ENCODE measurements around the gene KRT37. TPM values are rescaled to one million over a fixed set of nuclear protein-coding genes. Genes with fewer than 3 reads are reported as not detected.

The KRT37 gene
- 0.03 and 0.07 TPM in 2 replicates for polyA plus RNA-seq (2013)

GRCh38 chr17:41424111-41424635, at the start of gene KRT37:
TSS of gene KRT37 (minus strand) at chr17:41424585. CDS start at chr17:41424523, 62 bp downstream.
- no peak within 1 kb of the TSS for H2BK120ac ChIP-seq (ENCODE audit: insufficient read depth, low read length, poor library complexity)

DNA sequence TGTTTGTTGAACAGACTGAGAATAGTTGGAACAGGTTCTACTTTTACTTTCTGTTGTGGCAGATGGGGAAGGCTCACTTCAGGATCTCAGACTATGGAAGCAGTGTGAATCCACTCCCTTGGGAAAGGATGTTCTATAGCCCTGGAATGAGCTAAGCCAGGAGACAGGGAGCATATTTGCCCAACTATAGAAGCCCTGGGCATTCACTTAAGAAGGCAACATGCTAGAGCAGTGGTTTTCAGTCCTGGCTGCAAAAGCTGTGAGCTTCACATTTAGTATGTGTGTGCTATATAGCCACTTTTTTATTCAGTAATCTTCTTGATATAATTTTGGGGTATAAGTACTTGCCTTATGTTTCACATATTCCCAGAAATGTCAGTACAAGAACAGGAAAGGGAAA, 44.0 kb upstream of the KRT37 start:
- no peaks in the 10 kb centered on the region for H3K36me3 ChIP-seq (ENCODE audit: control insufficient read depth in 1 of 2, insufficient read depth in 2 of 2, low read length in 2 of 2)
- H3K23ac ChIP-seq (ENCODE audit: low read length) = no peak overlapping the region
- no peak overlapping the region for H4K91ac ChIP-seq (ENCODE audit: low read depth, low read length)
- H3K9me3 ChIP-seq (ENCODE audit: insufficient read depth, low read depth, low read length) = peaks cover 5% of the 10 kb centered on the region
- no peak overlapping the region for H3K14ac ChIP-seq (ENCODE audit: low read length)
- H3K4ac ChIP-seq (ENCODE audit: low read depth, low read length) = no peak overlapping the region
- no peak overlapping the region for H2AFZ ChIP-seq (ENCODE audit: insufficient read depth, low read length, poor library complexity)
- H4K12ac ChIP-seq (ENCODE audit: low read depth, low read length) = no peak overlapping the region
- H4K8ac ChIP-seq (ENCODE audit: low read depth, low read length) = no peak overlapping the region
- H3K18ac ChIP-seq (ENCODE audit: low read length) = no peak overlapping the region
- DNase-seq = no peak
- no peak overlapping the region for H2BK5ac ChIP-seq (ENCODE audit: low read depth, low read length, poor library complexity)
- H3K27ac ChIP-seq (ENCODE audit: low read depth, low read length) = no peak overlapping the region
- H2AK5ac ChIP-seq (ENCODE audit: low read length) = no peak overlapping the region
- no peak overlapping the region for H3K4me3 ChIP-seq (ENCODE audit: low read depth, low read length)
- H3K4me1 ChIP-seq (ENCODE audit: control insufficient read depth in 1 of 2, insufficient read depth in 2 of 2, low read length in 2 of 2) = no peaks in the 10 kb centered on the region
- no peak overlapping the region for H3K9ac ChIP-seq (ENCODE audit: low read length)
- no peaks in the 10 kb centered on the region for H3K79me1 ChIP-seq (ENCODE audit: low read length)
- no peaks in the 10 kb centered on the region for H3K79me2 ChIP-seq (ENCODE audit: control insufficient read depth, insufficient read depth, low read length, poor library complexity)
- no peak overlapping the region for H3K4me2 ChIP-seq (ENCODE audit: low read length)
- H3K27me3 ChIP-seq (ENCODE audit: insufficient read depth, low read length) = no peaks in the 10 kb centered on the region
- no peak overlapping the region for H2BK120ac ChIP-seq (ENCODE audit: insufficient read depth, low read length, poor library complexity)
- no peak overlapping the region for H2BK12ac ChIP-seq (ENCODE audit: low read length)

More at GRCh38 chr17:41424111-41424635, at the start of gene KRT37:
- Histone ChIP-seq H3K79me1 (ENCODE audit: low read length) (peaks cover 3% of the 10 kb centered on the region), H3K36me3 (ENCODE audit: control insufficient read depth in 1 of 2, insufficient read depth in 2 of 2, low read length in 2 of 2) (no peaks in the 10 kb centered on the region), H3K4ac (ENCODE audit: low read depth, low read length) (no peak within 1 kb of the TSS), H3K9ac (ENCODE audit: low read length) (no peak within 1 kb of the TSS), H4K12ac (ENCODE audit: low read depth, low read length) (no peak within 1 kb of the TSS), H2AK5ac (ENCODE audit: low read length) (no peak within 1 kb of the TSS), H2BK12ac (ENCODE audit: low read length) (no peak within 1 kb of the TSS), H2AFZ (ENCODE audit: insufficient read depth, low read length, poor library complexity) (no peak within 1 kb of the TSS), H3K9me3 (ENCODE audit: insufficient read depth, low read depth, low read length) (no peaks in the 10 kb centered on the region), H3K23ac (ENCODE audit: low read length) (no peak within 1 kb of the TSS), H4K8ac (ENCODE audit: low read depth, low read length) (no peak within 1 kb of the TSS), H3K27me3 (ENCODE audit: insufficient read depth, low read length) (no peaks in the 10 kb centered on the region), H3K27ac (ENCODE audit: low read depth, low read length) (no peak within 1 kb of the TSS), H3K4me3 (ENCODE audit: low read depth, low read length) (no peak within 1 kb of the TSS), H3K79me2 (ENCODE audit: control insufficient read depth, insufficient read depth, low read length, poor library complexity) (no peaks in the 10 kb centered on the region), H4K91ac (ENCODE audit: low read depth, low read length) (no peak within 1 kb of the TSS), H3K18ac (ENCODE audit: low read length) (no peak within 1 kb of the TSS), H2BK5ac (ENCODE audit: low read depth, low read length, poor library complexity) (no peak within 1 kb of the TSS), H3K4me2 (ENCODE audit: low read length) (no peak within 1 kb of the TSS), H3K4me1 (ENCODE audit: control insufficient read depth in 1 of 2, insufficient read depth in 2 of 2, low read length in 2 of 2) (peaks cover 11 to 13% of the 10 kb centered on the region in 2 experiments), H3K14ac (ENCODE audit: low read length) (no peak within 1 kb of the TSS)
- WGBS (ENCODE audit: extremely low coverage, insufficient coverage, insufficient read length) = no CpG with 5 or more reads among the region's 13 CpGs
- no peak for DNase-seq

DNA sequence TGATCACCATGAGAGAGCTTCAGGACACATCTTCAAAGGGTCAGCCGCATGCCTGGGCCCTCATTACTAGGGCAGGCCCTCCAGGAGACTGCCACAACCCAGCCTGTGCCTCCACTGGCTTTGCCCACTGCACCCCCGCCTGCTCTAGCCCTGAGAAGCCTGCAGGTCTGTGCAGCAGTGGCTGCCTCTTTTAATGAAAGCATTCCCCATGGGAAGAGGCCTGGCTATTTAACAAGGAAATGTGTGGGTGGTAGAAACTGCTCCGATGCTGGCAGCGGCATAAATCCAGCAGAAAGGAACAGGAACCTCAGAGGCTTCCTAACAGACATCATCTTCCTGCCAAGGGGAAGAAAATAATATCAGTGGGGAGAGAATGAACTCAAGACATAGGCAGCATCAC, 43.2 kb upstream of the KRT37 start:
- WGBS (ENCODE audit: extremely low coverage, insufficient coverage, insufficient read length) = no CpG with 5 or more reads among the region's 4 CpGs
- Histone ChIP-seq H3K79me2 (ENCODE audit: control insufficient read depth, insufficient read depth, low read length, poor library complexity) (no peaks in the 10 kb centered on the region), H3K14ac (ENCODE audit: low read length) (no peak overlapping the region), H2AFZ (ENCODE audit: insufficient read depth, low read length, poor library complexity) (no peak overlapping the region), H4K91ac (ENCODE audit: low read depth, low read length) (no peak overlapping the region), H3K27ac (ENCODE audit: low read depth, low read length) (no peak overlapping the region), H2BK12ac (ENCODE audit: low read length) (no peak overlapping the region), H2AK5ac (ENCODE audit: low read length) (no peak overlapping the region), H3K79me1 (ENCODE audit: low read length) (no peaks in the 10 kb centered on the region), H3K23ac (ENCODE audit: low read length) (no peak overlapping the region), H3K36me3 (ENCODE audit: control insufficient read depth in 1 of 2, insufficient read depth in 2 of 2, low read length in 2 of 2) (no peaks in the 10 kb centered on the region), H3K27me3 (ENCODE audit: insufficient read depth, low read length) (no peaks in the 10 kb centered on the region), H2BK5ac (ENCODE audit: low read depth, low read length, poor library complexity) (no peak overlapping the region), H3K4me2 (ENCODE audit: low read length) (no peak overlapping the region), H3K4me3 (ENCODE audit: low read depth, low read length) (no peak overlapping the region), H3K4ac (ENCODE audit: low read depth, low read length) (no peak overlapping the region), H3K4me1 (ENCODE audit: control insufficient read depth in 1 of 2, insufficient read depth in 2 of 2, low read length in 2 of 2) (no peaks in the 10 kb centered on the region), H3K18ac (ENCODE audit: low read length) (no peak overlapping the region), H3K9ac (ENCODE audit: low read length) (no peak overlapping the region), H2BK120ac (ENCODE audit: insufficient read depth, low read length, poor library complexity) (no peak overlapping the region), H4K8ac (ENCODE audit: low read depth, low read length) (no peak overlapping the region), H4K12ac (ENCODE audit: low read depth, low read length) (no peak overlapping the region), H3K9me3 (ENCODE audit: insufficient read depth, low read depth, low read length) (peaks cover 5% of the 10 kb centered on the region)
- no peak for DNase-seq

DNA sequence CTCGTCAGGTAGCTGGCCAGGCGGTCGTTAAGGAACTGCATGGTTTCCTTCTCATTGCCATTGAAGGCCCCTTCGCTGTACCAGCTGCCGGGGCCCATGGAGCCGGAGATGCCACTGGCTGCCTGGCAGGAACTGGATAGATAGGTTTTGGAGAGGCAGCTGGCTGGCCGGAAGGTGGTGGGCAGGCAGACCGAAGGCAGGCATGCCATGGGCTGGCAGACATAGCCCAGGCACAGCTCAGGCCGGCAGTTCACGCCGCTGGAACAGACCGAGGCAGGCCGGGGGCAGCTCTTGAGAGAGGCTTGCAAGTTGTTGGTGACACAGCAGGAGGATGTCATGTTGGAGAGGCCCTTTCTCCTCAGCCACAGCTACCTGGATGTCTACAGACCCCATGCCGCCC, 42.6 kb upstream of the KRT37 start, which contains the start of gene KRT32:
KRT32 (minus strand) TSS at position 399 of the 400 bp plus-strand sequence; CDS start at position 338, 61 bp downstream.
- Histone ChIP-seq H3K23ac (ENCODE audit: low read length) (no peak within 1 kb of the TSS), H4K12ac (ENCODE audit: low read depth, low read length) (no peak within 1 kb of the TSS), H3K4me2 (ENCODE audit: low read length) (no peak within 1 kb of the TSS), H4K8ac (ENCODE audit: low read depth, low read length) (no peak within 1 kb of the TSS), H3K4me1 (ENCODE audit: control insufficient read depth in 1 of 2, insufficient read depth in 2 of 2, low read length in 2 of 2) (no peaks in the 10 kb centered on the region), H2BK120ac (ENCODE audit: insufficient read depth, low read length, poor library complexity) (no peak within 1 kb of the TSS), H2BK12ac (ENCODE audit: low read length) (no peak within 1 kb of the TSS), H3K4me3 (ENCODE audit: low read depth, low read length) (no peak within 1 kb of the TSS), H3K9me3 (ENCODE audit: insufficient read depth, low read depth, low read length) (peaks cover 5% of the 10 kb centered on the region), H3K36me3 (ENCODE audit: control insufficient read depth in 1 of 2, insufficient read depth in 2 of 2, low read length in 2 of 2) (no peaks in the 10 kb centered on the region), H2BK5ac (ENCODE audit: low read depth, low read length, poor library complexity) (no peak within 1 kb of the TSS), H2AK5ac (ENCODE audit: low read length) (no peak within 1 kb of the TSS), H3K4ac (ENCODE audit: low read depth, low read length) (no peak within 1 kb of the TSS), H3K79me1 (ENCODE audit: low read length) (no peaks in the 10 kb centered on the region), H3K27me3 (ENCODE audit: insufficient read depth, low read length) (no peaks in the 10 kb centered on the region), H4K91ac (ENCODE audit: low read depth, low read length) (no peak within 1 kb of the TSS), H2AFZ (ENCODE audit: insufficient read depth, low read length, poor library complexity) (no peak within 1 kb of the TSS), H3K14ac (ENCODE audit: low read length) (no peak within 1 kb of the TSS), H3K9ac (ENCODE audit: low read length) (no peak within 1 kb of the TSS), H3K27ac (ENCODE audit: low read depth, low read length) (no peak within 1 kb of the TSS), H3K18ac (ENCODE audit: low read length) (no peak within 1 kb of the TSS), H3K79me2 (ENCODE audit: control insufficient read depth, insufficient read depth, low read length, poor library complexity) (no peaks in the 10 kb centered on the region)
- no CpG with 5 or more reads among the region's 14 CpGs for WGBS (ENCODE audit: extremely low coverage, insufficient coverage, insufficient read length)
- DNase-seq = no peak

Data from trophoblast cell (in vitro differentiated cells and primary cell).